PC-3 (cell line): ENCODE measurements around the gene KCNA2. TPM values are rescaled to one million over a fixed set of nuclear protein-coding genes. Genes with fewer than 3 reads are reported as not detected.

ENCODE experiments used
- ATAC-seq: fragments of 200-7000 bp; cut with Tn5 transposase; 2 replicates; pipeline ENCODE4 v1.9.1; 2020; ENCODE audit warnings: mild to moderate bottlenecking, moderate library complexity
- BruUV-seq: library from RNA; stranded (reverse); fragments of 400-500 nt; replicated peaks from 2 replicates; lab custom pipeline; 2021; lab: Mats Ljungman, UMichigan
- CTCF ChIA-PET: fragments of 300-600 bp; sonication (Branson Sonifier 250); formaldehyde crosslinking; loops from one replicate; lab custom pipeline; 2022; ENCODE audit warnings: antibody characterized with exemption; lab: Charles Lee
- POLR2A ChIA-PET: fragments of 300-600 bp; sonication (Branson Sonifier 250); formaldehyde crosslinking; loops from one replicate; lab custom pipeline; 2022; ENCODE audit warnings: antibody characterized with exemption; ENCODE audit not compliant: unreplicated experiment; lab: Charles Lee
- DNase-seq: peaks from one replicate; pipeline ENCODE4 v3.0.0-alpha.2; 2015
- H2AFZ ChIP-seq: fragments of 300-600 bp; sonication (generic); 2 replicates; pipeline ENCODE4 v1.6.0; 2016; ENCODE audit warnings: antibody characterized with exemption, low read length
- H3F3A ChIP-seq: fragments of 300-600 bp; sonication (generic); one replicate; pipeline ENCODE4 v1.6.0; 2017; ENCODE audit warnings: antibody characterized with exemption, low read length, control low read depth, mild to moderate bottlenecking; ENCODE audit not compliant: unreplicated experiment
- H3K27ac ChIP-seq: fragments of 300-600 bp; sonication (generic); 2 replicates; pipeline ENCODE4 v1.5.1; 2016; ENCODE audit warnings: mild to moderate bottlenecking, low read length
- H3K27me3 ChIP-seq: fragments of 300-600 bp; sonication (generic); 2 replicates; pipeline ENCODE4 v1.6.1; 2016; ENCODE audit warnings: low read length, mixed read lengths
- H3K36me3 ChIP-seq: fragments of 300-600 bp; sonication (generic); 2 replicates; pipeline ENCODE4 v1.6.1; 2016; ENCODE audit warnings: low read depth, mixed run types, low read length, mixed read lengths
- H3K4me1 ChIP-seq: fragments of 300-600 bp; sonication (generic); 2 replicates; pipeline ENCODE4 v1.5.1; 2016; ENCODE audit warnings: low read length; ENCODE audit not compliant: insufficient read depth
- H3K4me2 ChIP-seq: fragments of 300-600 bp; sonication (generic); 2 replicates; pipeline ENCODE4 v1.6.0; 2016; ENCODE audit warnings: low read length
- H3K4me3 ChIP-seq: fragments of 300-600 bp; sonication (generic); 2 replicates; pipeline ENCODE4 v1.5.1; 2016; ENCODE audit warnings: mild to moderate bottlenecking, low read length, mixed read lengths
- H3K79me2 ChIP-seq: fragments of 300-600 bp; sonication (generic); 2 replicates; pipeline ENCODE4 v1.6.1; 2017; ENCODE audit warnings: low read length, mixed read lengths
- H3K9ac ChIP-seq: fragments of 300-600 bp; sonication (generic); 2 replicates; pipeline ENCODE4 v1.6.0; 2016; ENCODE audit warnings: mild to moderate bottlenecking, low read length
- H3K9me2 ChIP-seq: fragments of 300-600 bp; sonication (generic); replicated peaks from 2 replicates; pipeline ENCODE4 v1.6.1; 2016; ENCODE audit warnings: mixed run types, low read length, mixed read lengths
- H3K9me3 ChIP-seq: fragments of 300-600 bp; sonication (generic); 2 replicates; pipeline ENCODE4 v1.6.1; 2016; ENCODE audit warnings: low read length, mixed read lengths
- H4K20me1 ChIP-seq: fragments of 300-600 bp; sonication (generic); 2 replicates; pipeline ENCODE4 v1.6.1; 2016; ENCODE audit warnings: low read length, mixed read lengths
- EZH2 ChIP-seq: fragments of 300-600 bp; sonication (generic); IDR thresholded peaks from one replicate; pipeline ENCODE4 v1.6.1; 2017; ENCODE audit warnings: antibody characterized with exemption, mild to moderate bottlenecking, low read length; ENCODE audit not compliant: unreplicated experiment
- EZH2phosphoT487 ChIP-seq: fragments of 300-600 bp; sonication (generic); IDR thresholded peaks from 2 replicates; pipeline ENCODE4 v1.6.1; 2018; ENCODE audit warnings: mild to moderate bottlenecking, antibody characterized with exemption, low read length, borderline replicate concordance
- intact Hi-C: fragments of 100-400 bp; cut with micrococcal nuclease; formaldehyde crosslinking; loops from 2 replicates; pipeline ENCODE4 v1.9.0; 2023
- total RNA-seq: library from RNA; depleted of rRNA; stranded (reverse); fragments of >200 nt; gene quantifications from 2 replicates; pipeline ENCODE4 v1.2.3, GENCODE V29; 2014
- TF ChIP-seq, protein P1 (sequence below): fragments of 300-600 bp; sonication (generic); conservative IDR thresholded peaks from 2 replicates; pipeline ENCODE4 v1.5.1; 2017; ENCODE audit warnings: antibody characterized with exemption, low read depth, mild to moderate bottlenecking, low read length

KCNA2 gene
- total RNA-seq, 1 experiment from 2014 or later = not detected

DNA sequence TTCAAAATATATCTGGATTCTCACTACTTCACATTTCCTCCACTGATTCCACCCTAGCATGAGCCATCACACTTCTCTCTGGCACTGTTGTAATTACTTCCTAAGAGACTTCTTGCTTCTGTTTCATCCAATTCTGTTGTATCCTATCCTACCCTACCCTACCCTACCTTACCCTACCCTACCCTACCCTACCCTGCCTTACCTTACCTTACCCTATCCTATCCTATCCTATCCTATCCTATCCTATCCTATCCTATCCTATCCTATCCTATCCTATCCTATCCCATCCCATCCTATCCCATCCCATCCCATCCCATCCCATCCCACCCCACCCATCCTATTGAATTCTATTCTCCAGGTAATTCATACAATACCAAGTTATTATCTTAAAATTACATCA lies 29.7 kb downstream of the KCNA2 start:
- ATAC-seq (no peak), DNase-seq (no peak)
- intact Hi-C loops = no loop called here
- H3K36me3 ChIP-seq = no peaks in the 10 kb centered on the region
- no peaks in the 10 kb centered on the region for H3K79me2 ChIP-seq
- POLR2A ChIA-PET = no interaction called here
- no peak overlapping the region for H3K4me3 ChIP-seq
- no peak overlapping the region for H3K4me2 ChIP-seq
- H3K9ac ChIP-seq = no peak overlapping the region
- CTCF ChIA-PET = no interaction called here
- TF ChIP-seq EZH2phosphoT487 (no peak), EZH2 (no peak)
- TF ChIP-seq, protein P1, sequence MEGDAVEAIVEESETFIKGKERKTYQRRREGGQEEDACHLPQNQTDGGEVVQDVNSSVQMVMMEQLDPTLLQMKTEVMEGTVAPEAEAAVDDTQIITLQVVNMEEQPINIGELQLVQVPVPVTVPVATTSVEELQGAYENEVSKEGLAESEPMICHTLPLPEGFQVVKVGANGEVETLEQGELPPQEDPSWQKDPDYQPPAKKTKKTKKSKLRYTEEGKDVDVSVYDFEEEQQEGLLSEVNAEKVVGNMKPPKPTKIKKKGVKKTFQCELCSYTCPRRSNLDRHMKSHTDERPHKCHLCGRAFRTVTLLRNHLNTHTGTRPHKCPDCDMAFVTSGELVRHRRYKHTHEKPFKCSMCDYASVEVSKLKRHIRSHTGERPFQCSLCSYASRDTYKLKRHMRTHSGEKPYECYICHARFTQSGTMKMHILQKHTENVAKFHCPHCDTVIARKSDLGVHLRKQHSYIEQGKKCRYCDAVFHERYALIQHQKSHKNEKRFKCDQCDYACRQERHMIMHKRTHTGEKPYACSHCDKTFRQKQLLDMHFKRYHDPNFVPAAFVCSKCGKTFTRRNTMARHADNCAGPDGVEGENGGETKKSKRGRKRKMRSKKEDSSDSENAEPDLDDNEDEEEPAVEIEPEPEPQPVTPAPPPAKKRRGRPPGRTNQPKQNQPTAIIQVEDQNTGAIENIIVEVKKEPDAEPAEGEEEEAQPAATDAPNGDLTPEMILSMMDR = no peak
- H3K27ac ChIP-seq = no peak overlapping the region
- H3K9me2 ChIP-seq = no peaks in the 10 kb centered on the region
- no peaks in the 10 kb centered on the region for H3F3A ChIP-seq
- H2AFZ ChIP-seq = no peak overlapping the region
- H3K4me1 ChIP-seq = no peaks in the 10 kb centered on the region
- no TSS peak for BruUV-seq
- H4K20me1 ChIP-seq = no peaks in the 10 kb centered on the region
- H3K9me3 ChIP-seq = no peaks in the 10 kb centered on the region
- H3K27me3 ChIP-seq = peaks cover 15% of the 10 kb centered on the region; the same call in 1 of the 2 replicates

DNA sequence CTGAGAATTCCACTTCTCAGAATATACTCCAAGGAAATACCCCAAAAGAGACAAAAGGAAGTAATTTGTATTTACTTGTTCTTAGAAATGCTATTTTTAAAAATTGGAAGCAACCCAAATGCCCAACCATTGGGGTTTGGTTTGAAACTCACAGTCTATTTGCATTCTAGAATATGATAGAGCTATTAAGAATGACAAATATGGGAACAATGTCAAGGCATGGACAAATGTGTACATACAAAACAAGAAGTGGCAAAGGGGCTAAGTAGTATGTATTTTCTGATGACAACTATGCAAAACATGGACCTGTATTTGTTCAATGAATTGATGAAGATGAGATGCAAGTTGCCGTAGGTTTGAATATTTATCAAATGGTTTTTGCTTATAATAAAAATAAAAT lies 32.8 kb downstream of the KCNA2 start:
- BruUV-seq = no TSS peak
- ATAC-seq = no peak

DNA sequence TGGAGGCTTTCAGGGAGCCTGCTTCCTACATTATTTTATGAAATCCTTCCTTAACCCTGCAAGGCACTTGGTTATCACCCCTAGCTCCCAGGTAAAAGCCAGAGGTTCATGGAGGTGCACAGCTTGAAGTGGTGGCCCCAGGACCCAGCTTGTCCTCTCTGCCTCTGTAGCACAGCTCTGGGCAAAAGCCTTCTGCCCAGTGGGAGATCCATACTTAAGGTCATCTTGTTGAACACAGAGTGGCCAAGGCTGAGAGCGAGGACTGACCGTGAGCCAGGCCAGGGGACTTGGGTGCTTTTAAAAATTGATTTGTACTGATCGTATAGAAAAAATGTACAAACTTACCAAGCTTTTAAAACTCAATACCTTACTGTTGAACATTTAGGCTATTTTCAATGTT lies 33.4 kb downstream of the KCNA2 start:
- Histone ChIP-seq H4K20me1 (no peaks in the 10 kb centered on the region), H3K4me1 (no peaks in the 10 kb centered on the region), H3K79me2 (no peaks in the 10 kb centered on the region), H3K9me2 (no peaks in the 10 kb centered on the region), H3K27me3 (peaks cover 42% of the 10 kb centered on the region), H3K4me3 (no peak overlapping the region), H3K9ac (no peak overlapping the region), H3K9me3 (no peaks in the 10 kb centered on the region), H3K4me2 (no peak overlapping the region), H3K36me3 (no peaks in the 10 kb centered on the region), H3K27ac (no peak overlapping the region), H2AFZ (no peak overlapping the region), H3F3A (no peaks in the 10 kb centered on the region)
- intact Hi-C loops = no loop called here
- DNase-seq (no peak), ATAC-seq (no peak)
- BruUV-seq = no TSS peak
- CTCF ChIA-PET = no interaction called here
- POLR2A ChIA-PET = no interaction called here
- no peak for TF ChIP-seq EZH2

More for the DNA sequence above, 32.8 kb downstream of the KCNA2 start:
- no peak for DNase-seq
- Histone ChIP-seq H3K79me2 (no peaks in the 10 kb centered on the region), H2AFZ (no peak overlapping the region), H3K9me2 (no peaks in the 10 kb centered on the region), H3K27me3 (peaks cover 38% of the 10 kb centered on the region), H3K9ac (no peak overlapping the region), H3K4me1 (no peaks in the 10 kb centered on the region), H3F3A (no peaks in the 10 kb centered on the region), H3K36me3 (no peaks in the 10 kb centered on the region), H3K27ac (no peak overlapping the region), H3K4me3 (no peak overlapping the region), H3K9me3 (no peaks in the 10 kb centered on the region), H3K4me2 (no peak overlapping the region), H4K20me1 (no peaks in the 10 kb centered on the region)
- TF ChIP-seq EZH2 = no peak
- TF ChIP-seq EZH2phosphoT487 = no peak
- TF ChIP-seq, protein P1 = no peak
- intact Hi-C loops = no loop called here
- CTCF ChIA-PET = no interaction called here
- POLR2A ChIA-PET = no interaction called here
